Measurements from ENCODE around the gene TRA2A.
"Not testable (repeated sequence)": the region's sequence is repeated elsewhere in the genome, so short reads cannot be mapped to it uniquely, and the experiment has no call there.

TRA2A gene

DNA sequence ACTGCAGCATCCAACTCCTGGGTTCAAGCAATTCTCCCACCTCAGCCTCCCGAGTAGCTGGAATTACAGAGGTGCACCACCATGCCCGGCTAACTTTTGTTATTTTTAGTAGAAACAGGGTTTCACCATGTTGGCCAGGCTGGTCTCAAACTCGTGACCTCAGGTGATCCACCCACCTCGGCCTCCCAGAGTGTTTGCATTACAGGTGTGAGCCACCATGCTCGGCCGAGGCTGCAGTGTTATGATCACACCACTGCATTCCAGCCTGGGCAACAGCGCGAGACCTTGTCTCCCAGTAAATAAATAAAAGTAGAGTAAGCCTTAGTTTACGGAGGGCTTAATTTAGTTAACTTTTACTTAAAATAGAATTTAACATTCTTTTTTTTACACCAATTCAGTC is 37.8 kb downstream of the TRA2A start:
- no peak for DNase-seq (ENCODE audit: low read depth, low spot score)

DNA sequence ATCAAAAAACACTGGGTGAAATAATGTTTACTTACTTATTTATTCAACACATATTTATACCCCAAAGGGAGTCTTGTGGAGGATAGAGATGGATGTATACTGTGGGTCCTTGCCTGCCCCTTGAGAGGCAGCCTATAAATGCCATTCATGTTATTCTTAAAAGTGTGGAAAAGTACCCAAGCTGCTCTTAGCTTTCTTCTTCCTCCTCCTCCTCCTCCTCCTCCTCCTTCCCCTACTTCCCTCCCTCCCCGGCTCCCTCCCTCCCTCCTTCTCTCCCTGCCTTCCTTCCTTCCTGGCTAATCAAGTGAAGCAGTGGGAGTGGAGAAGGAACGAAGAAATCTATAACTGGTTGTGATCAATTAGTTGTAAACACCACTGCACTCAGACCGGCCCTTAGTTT is 40.3 kb downstream of the TRA2A start:
- DNase-seq (ENCODE audit: low read depth, low spot score), result no peak

DNA sequence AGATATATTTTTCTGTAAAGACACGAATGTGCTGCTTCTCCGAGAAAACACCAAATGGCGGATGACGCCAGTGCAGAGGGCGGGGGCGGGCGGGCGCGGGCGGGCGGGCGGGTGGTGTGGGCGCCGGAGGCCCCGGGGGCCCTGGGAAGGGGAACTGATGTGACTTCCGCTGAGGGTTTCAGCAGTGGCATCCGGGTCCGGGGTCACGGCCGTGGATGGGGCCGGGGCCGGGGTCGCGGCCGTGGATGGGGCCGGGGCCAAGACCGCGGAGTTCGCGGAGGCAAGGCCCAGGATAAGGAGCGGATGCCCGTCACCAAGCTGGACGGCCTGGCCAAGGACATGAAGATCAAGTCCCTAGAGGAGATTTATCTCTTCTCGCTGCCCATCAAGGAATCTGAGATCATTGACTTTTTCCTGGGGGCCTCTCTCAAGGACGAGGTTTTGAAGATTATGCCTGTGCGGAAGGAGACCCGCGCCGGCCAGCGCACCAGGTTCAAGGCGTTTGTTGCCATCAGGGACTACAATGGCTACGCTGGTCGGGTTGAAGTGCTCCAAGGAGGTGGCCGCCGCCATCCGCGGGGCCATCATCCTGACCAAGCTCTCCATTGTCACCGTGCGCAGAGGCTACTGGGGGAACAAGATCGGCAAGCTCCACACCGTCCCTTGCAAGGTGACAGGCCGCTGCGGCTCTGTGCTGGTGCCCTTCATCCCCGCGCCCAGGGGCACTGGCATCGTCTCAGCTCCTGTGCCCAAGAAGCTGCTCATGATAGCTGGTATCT is 41.2 kb downstream of the TRA2A start:
- no peak for DNase-seq (ENCODE audit: low read depth, low spot score)

DNA sequence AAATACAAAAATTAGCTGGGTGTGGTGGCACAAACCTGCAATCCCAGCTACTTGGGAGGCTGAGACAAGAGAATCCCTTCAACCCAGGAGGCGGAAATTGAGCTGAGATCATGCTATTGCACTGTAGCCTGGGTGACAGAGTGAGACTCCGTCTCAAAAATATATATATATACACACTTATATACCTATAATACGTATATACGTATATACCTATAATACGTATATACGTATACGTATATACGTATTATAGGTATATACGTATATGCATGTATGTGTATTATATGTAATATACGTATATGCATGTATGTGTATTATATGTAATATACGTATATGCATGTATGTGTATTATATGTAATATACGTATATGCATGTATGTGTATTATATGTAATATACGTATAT is 43.1 kb downstream of the TRA2A start:
- not testable (repeated sequence) for DNase-seq (ENCODE audit: low read depth, low spot score)

DNA sequence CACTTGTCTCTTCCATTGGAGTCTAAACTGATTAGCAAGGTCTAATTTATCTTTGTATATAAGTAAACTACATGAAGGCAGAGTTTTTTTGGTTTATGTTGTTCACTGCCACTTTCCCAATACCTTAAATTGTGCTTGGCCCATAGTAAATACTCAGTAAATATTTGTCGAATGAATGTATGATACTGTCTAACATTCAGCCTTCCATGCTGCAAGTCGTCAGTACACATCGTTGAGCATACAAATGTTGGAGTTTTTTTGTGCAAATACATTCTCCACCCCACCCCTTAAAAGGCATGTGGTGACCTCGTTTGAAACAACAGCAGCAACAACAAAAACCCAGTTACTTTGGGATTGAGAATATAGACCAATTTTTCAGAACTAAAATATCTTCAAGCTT is 44.1 kb downstream of the TRA2A start:
- no peak for DNase-seq (ENCODE audit: low read depth, low spot score)

DNA sequence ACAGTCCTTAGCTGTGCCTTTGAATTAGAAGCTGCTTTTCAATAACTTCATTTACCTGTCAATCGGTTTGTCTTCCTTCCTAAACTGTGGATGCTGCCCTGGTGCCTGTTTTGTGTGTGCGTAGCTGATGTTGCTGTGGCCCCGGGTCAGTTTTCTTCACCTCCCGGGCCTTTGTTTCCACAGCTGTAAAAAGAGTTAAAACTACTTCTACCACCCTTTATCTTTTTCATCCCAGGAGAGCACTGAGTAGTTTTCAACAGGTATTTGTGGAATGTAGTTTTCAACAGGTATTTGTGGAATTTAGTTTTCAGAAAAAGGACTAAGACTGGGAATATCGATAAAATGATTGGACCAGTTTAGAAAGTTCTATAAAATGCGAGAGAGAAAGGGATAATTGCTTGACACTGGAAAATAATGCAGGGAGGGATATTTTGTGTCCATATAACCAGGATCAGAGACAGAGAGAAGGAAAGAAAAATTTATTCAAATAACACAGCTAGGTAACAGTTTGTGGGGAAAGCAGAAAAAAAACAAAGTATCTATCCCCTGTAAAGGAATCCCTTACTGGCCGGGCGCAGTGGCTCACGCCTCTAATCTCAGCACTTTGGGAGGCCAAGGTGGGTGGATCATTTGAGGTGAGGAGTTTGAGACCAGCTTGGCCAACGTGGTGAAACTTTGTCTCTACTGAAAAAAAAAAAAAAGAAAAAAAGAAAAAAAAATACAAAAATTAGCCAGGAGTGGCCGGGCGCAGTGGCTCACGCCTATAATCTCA is 45.6 kb downstream of the TRA2A start:
- no peak for DNase-seq (ENCODE audit: low read depth, low spot score)

DNA sequence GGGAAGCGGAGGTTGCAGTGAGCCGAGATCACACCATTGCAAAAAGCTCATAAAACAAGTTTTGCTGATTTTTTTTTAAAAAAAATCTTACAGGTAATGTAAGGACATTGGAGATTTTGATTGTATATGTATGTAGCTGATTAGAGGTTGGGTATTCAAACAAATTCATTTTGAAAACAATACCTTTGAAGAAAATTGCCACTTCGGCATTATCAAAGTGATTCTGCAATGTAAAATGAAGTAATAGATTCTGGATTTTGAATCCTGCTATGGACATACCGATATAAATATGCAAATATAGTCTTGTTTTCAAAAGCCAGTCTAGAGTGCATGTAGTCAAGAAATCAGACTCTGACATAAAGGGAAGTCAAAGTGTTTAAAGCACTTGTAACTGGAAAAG is 49.1 kb downstream of the TRA2A start:
- no peak for DNase-seq (ENCODE audit: low read depth, low spot score)

DNA sequence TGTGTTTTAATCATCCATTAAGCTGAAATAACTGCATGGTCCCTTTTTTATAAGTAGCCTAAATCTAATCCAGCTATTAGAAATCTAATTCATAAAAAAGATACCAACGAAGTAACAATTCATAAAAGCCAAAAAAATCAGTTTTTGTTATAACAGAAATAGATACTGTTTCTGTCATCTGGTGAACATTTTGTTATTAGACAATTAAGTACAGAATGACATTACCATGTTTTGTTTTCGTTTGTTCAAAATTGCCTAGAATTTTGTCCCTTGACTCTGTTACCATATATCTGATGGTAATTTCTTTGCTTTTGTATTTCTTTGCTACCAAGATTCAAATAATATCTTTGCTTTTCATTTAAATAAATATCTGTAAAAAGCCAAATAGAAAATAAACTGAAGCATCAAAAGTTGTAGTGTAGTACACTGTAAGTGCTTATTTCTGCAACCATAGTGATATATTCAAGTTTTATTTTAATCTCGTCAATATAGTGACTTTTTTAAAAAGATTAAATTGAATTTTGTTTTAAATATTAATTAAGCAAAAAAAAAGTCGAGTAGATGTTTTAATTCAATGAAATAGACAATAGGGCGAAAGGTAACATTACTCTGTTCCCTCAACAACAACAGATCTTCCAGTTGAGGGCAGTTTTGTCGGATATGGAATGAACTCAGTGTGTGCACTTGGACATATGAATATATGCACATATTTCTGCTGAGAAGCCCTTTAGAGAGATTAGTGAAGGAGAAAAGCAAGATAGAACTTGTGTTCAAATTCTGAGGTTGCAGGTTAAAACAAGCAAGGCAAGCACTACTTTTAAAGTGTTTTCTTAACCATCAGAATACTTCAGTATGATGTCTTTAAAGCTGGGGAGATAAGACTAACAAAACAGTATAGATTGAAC is 53.6 kb downstream of the TRA2A start:
- no peak for DNase-seq (ENCODE audit: low read depth, low spot score)

DNA sequence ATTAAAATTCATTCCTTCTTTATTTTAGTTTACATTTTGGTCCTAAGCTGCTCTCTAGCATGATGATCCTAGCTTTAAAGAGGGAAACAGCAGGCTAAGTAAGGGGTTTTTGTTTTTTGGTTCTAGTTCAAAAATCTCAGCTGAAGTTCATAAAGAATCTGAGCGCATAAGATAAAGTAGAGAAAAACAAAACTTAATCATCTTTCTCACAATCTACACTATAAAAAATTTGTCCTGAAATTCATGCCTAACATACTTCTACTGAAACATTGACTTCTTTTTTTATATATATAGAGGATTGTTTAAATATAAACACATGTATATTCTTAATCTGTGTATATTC is 54.7 kb downstream of the TRA2A start:
- DNase-seq (ENCODE audit: low read depth, low spot score), result no peak

DNA sequence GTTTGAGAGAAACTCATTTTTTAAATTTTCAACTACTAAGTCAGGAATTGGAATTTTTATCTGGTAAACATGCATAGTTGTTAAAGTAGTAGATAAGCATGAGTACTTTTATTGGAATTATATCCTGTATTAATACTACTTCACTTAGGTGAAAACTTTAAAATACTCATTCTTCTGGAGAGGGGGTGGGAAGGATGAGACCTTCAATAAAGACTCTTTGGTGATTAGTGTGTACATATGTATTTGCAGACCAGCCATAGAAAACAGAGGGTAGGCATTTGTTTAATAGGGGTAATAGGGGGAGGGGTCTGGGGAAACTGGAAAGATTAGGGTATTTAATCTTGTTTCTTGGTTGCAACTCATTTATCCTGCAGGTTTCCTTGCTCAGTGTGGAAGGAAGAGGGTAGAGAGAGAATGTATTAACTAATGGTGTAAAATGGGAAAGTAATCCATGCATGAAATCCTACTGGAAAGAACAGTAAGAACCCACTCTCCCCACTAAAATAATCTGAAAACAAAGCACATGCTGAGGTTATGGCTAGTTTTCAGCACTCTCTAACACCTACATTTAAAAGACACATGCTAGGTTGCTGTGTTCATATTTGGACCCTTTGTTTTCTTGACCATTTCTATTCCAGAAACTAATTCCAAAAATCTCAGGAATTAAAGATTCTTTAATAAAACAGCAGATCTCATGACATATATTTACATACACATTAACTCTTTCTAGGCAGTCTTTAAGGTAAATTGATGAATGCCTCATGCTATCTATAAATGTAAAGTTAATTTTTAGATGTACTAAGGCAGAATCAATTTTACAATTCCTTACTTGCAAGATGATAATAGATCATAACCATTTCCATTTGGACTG is 55.3 kb downstream of the TRA2A start:
- DNase-seq (ENCODE audit: low read depth, low spot score), result no peak

DNA sequence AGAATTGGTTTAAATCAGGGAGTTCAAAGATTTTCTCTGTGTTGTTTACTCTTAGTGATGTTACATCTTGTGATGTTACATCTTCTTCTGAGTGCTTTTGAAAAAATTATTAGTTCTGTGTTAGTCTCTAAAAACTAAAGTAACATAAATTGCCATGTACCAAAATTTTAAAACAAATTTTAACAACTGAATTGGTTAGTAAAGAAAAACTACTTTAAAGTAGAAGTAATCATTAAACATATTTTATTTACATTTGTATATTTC is 56.3 kb downstream of the TRA2A start:
- no peak for DNase-seq (ENCODE audit: low read depth, low spot score)

DNA sequence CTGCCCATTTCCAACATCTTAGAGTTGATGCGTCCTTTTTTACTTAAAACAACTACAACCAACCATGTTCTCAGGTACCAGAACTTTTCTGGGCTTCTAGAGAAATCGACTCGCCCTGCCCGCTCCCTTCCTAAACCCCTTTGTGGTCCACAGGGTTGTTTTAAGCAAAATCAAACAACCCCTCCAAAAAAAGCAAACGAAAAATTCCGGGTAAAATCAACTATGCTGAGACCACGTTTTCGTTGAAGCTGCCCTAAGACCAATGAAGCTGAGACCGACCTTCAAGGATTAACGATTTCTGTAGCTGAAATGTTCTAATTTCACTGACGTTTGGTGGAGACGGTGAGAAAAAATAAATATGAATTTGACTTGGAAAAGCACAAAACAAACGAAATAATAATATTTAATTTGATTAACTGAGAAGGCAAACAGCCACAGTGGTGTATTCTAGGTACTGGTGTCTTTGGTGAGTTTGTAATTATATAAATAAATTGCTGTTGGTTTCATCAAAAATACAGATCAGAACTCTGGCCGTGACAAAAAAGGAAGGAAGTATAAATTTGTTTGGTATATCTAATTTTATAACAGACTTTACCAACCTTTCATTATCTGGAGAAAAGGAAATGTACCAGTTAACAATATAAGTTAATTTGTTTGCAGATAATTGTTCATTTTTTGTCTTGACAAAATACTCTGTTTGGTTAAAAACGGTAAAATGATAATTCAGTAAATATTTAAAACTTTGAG is 56.8 kb downstream of the TRA2A start:
- DNase-seq (ENCODE audit: low read depth, low spot score), result no peak

DNA sequence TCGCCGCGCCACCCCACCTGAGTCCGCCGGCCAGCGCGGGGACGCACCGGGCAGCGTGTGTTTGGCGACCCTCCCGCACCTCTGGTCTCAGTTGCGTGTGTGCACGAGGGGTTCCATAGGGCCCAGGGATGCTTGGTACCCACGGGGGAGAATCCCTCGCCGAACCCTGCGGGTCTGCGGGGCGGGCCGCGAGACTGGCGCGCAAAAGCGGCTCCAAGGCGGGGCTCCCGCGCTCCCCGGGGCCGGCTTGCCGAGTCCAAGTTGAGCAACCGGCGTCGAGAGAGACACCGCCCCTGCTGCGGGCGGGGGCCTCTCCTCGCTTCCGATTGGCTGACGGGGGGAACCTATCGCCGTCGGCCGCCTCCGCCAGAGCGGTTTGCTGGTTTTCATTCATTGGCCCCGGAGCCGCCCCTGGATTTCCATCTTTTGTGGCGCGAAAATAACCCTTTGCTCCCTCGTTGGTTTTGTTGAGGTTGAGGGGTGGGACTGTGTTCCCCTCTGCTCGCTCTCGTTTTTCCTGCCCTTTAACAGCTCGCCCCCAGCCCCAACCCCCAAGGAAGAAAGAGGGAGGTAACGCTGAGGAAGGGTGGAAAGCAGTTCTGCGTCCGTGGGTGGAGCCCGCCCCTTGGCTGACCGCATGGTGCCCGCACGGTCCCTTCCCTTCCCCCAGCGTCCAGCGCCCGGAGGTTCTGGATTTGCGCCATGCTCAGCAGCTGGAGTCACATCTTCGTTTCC is 57.5 kb downstream of the TRA2A start:
- no peak for DNase-seq (ENCODE audit: low read depth, low spot score)

DNA sequence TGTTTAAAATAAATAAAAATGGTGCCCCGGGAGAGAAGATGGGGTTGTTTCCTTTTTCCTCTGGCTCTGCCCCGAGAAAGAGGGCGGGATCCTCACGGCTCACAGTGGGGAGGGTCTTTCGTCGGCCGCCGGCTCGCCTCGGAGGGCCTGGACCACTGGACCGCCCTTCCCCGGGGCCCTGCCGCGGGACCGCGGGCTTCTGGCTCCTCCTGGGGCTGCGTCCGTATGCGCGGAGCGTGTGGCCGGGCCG is 58.0 kb downstream of the TRA2A start:
- no peak for DNase-seq (ENCODE audit: low read depth, low spot score)

DNA sequence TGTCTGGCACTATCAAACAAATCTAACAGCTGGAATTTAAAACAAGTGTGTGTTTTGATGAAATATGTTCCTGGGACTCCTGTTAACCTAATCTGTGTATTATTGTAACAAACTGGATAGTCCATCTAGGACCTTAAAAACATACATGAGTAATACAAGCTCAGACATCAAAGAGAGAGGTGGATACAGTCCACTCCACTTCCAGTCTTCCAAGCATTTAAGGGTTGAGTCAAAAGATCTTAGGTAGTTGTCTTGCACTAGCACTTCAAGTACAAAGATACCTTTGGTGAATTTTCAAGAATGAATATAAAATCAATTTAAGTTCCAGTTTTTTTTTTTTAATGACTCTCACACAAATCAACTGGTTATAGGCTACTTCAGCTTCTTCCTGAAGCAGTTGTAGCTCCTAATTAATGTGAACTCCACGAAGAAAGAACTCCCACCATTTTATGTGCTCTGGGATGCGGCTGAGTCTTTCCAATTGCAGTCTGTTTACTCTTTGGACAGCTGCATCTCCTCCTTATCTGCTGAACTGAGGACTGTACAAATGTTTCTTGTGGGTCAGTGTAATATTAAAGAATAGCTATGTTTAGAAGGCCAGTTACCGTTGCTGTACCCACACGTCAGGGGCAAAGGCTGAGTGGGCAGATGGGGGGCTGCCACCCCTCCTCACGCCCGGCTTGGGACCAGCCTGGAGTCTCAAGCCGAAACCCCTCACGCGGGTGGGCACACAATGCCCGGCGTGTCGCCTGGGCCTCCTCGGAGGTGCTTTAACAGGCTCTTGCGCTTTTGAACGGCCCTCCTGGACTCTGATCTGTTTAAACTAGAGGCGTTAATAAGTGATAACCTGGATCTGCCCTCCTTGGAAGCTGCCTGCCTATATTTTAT is 58.6 kb downstream of the TRA2A start:
- no peak for DNase-seq (ENCODE audit: low read depth, low spot score)

DNA sequence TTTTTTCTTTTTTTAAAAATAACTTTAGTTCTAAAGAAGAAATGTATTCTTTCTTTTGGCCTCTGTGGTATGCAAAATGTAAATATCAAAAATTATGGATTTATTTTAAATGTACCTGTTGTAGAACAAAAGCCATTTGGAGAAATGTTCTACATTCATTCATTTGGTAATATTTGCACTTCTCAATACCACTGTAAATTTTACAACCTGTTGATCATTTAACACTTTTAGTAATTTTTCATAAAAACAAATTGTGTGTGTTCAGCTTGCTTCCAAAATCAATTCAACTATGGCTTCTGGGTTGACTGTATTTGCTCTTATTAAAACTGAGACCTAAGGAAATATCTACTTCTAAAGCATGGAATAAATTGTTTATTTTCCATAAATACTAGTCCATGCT is 59.2 kb downstream of the TRA2A start:
- no peak for DNase-seq (ENCODE audit: low read depth, low spot score)

DNA sequence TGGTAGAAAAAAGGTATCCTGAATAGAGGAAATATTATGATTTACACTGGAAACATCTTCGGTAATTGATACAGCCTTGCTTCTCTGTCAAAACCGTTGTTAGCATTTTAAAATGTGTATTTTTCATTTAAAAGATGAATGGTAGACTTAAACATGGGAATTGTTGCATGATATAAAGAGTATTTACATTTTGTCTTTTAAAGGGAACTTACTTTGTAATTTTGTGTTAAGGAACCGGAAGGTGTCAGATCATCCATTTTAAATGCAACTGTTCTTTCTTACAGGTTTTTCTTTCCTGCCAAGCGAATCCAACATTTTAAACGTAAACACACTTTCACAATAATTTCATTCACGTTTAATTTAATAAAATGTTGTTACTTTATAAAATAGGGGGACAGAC is 59.7 kb downstream of the TRA2A start:
- no peak for DNase-seq (ENCODE audit: low read depth, low spot score)

DNA sequence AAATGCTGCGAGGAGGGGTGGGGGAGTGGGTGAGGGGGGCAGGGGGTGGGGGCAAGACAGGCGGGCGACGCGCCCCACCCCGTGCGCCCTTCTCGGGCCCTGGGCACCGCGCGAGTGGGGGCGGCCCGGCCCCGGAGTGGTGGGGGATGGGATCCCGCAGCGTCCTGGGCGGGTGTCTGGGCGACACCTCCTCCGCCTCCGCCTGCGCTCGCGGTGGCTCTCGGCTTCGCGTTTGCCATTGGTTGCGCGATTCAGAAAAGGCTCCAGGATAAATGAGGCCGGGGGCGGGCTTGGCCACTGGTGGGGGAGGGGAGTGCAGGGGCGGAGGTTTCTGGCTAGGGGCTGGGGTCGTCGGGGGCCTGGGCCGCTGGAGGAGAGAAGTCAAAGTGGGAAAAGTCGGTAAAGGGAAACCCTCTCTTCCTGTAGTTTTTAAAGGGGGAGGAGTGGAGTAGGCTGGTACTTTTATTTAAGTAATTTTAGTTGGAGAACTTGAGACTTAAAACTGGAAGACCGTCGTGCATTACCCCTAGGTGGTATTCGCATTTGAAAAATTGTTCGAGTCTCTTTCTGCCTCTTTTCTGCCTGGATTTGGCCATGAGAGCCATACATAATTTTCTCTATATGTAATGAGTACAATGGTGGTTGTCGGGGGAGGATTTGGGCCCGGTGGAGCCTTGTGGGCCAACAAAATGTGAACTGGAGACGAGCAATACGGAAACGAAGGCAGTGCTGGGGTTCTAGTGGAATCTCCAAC is 60.5 kb downstream of the TRA2A start:
- no peak for DNase-seq (ENCODE audit: low read depth, low spot score)

Data from activated naive CD8-positive, alpha-beta T cell treated with anti-CD3 and anti-CD28 coated beads, Interleukin-2, amount 50 U/mL, for 16 hours (primary cell).